Inflammatory macrophage treated with lipopolysaccharide for 4 hours (primary cell): Measurements from ENCODE around the gene EIF1B.

Experiments used
- DNase-seq: peaks from one replicate; pipeline ENCODE4 v3.0.0-alpha.2; 2020

The EIF1B gene

DNA sequence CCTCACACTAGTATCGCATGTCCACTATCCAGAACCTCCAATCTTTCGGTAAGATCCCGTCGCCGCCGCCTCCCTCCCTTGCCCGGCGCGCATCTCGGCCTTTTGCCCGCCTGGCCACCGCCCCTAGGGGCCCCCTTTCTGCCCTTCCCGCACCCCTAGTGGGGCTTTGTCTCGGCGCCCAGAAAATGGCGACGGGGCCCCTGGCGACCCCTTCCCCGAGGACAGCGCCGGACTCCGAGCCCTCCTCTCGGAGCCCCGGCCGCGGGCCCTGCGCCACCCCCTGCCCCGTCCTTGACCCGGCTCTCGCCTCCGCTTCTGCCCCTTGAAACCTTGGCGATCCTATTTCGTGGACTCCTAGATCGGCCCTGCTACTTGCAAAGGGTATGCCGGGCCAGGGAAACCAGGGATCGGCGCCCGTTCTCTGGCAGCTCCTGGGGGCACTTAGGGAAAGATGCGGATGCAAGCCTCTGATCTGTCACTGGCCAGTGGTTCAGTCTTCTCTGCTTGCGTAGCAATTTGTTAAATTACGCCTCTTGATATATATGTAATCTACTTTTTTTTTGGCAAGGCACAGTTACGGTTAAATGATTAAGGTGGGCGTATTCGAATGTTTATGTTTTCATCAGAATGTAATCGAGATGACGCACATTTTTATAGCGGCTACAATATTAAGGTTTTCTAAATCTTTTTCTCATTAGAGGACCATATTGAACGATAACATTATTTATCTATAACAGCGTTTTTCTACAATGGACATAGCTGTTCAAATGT lies 603 bp downstream of the EIF1B start:
- DNase-seq: peak; percentile 68

DNA sequence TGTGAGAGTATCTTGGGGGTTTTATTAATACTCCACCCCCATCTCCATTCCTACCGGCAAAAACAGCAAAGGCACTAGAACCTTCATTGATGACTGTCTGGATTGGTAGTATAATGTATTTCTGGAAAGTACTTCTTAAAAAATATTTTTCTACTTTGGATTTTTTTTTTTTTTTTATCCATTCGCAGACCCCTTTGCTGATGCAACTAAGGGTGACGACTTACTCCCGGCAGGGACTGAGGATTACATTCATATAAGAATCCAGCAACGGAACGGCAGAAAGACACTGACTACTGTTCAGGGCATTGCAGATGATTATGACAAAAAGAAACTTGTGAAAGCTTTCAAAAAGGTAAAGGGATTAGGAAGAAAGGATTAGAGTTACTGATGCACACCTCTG lies 1.2 kb downstream of the EIF1B start:
- peak; percentile 46 for DNase-seq

DNA sequence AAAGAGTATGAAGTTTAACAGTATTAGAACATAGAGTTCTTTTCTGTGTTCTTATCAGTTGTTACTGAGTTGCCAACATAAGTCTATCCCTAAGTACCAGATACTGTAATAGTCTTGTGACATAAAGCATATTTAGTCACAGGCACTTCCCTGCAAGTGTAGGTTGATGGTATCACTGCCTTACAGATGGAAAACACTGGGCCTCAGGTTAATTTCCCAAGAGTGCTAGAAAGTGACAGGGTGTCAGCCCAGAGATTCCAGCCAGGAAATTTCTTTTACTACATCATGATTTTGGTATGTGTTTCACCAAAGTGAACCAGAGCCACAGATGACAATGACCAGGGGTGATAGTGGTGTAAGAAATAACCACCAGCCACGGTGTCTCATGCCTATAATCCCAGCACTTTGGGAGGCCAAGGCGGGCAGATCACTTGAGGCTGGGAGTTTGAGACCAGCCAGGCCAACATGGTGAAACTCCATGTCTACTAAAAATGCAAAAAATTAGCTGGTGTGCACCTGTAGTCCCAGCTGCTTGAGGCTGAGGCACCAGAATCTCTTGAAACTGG lies 3.2 kb downstream of the EIF1B start:
- peak; percentile 73 for DNase-seq

DNA sequence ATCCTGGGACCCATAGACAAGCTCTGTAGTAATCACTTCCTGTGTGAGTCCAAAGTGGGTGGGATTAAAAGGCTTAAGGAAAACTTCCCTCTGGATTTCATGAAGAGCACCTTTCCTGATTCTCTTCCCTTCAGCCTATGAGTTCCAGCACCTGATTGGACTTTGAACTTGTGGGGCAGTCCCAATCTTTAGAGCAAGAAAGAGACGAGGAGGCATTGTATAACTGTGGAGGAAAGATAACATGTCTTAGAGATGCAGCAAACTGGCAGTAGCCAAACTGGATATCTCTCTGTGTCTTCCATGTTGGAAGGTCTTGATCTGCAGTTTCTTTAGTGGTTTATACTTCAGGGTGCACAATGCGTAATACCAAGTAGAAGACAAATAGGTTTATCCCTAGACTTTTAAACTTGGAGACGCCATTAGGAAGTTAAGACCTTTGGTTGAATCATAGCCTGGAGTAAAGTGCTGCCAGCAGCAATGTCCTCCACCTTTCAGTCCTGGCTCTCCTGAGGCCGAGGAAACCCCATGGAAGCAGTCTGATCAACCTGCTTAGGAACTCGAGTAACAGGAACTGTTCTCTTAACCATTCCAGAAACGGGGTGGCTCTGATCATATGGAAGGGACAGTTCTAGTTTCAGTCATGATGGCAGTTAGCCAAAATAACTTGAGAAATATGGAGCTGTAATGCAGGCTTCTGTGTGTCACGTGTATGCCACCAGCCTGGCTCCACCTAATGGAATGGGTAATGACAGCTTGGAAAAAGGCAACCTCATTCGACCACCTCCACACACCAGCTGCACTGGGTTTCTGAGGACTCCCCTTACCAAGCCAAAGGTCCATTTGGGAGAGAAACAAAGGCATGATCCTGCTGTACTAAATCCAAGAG lies 4.7 kb downstream of the EIF1B start:
- peak; percentile 93 for DNase-seq

DNA sequence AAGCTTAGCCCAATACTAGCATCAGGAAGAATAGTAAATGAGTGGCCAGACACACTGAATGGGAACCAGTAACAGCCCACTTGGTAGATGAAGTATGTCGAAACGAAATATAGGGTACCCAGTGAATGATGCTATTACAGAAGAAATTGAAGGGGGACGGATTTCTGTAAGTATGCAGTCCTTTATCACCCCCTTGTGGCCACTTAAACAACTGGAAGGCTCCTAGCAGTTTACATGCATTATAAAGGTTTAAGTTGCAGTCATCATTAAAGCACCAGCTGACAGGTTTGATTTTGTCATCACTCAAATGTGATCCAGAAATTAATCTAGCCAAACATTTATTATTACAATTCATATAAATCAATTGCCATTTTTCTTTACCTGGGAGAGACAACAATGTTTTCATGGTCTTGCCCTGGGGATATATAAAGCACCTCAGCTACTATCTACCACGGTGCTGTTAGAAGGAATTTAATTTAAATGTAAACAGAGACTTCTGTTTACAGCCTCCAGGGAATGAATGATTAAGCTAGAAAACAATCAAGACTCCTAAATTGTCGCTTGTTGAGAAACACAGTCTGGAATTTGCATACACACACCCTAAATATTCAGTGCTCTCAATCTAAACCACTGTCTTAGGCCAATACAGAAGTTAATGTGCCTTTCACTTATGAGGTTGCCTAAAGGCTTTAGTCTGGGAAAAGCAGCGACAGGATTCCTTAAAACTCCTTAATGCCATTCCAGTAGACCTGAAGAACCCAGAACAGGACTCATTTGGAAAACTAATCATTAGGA lies 7.8 kb downstream of the EIF1B start:
- peak; percentile 72 for DNase-seq

DNA sequence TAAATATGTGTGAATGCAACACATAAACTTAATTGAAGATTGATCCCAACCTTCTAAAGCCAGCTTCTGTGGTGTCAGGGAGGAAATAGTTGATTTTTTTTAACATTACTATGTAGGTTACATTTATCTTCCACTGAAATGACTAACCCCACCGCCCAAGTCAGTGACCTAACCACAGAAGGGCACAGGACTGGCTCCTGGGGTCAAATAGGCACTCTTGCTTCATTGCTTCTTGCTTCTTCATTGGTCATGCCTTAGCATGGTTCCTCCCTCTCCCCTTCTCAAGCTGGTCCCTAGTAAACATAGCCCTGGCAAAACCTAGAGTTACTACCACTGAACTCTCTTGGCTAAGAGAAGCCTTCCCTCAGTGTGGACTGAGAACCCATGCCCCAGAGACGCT lies 12.3 kb downstream of the EIF1B start:
- DNase-seq: no peak

DNA sequence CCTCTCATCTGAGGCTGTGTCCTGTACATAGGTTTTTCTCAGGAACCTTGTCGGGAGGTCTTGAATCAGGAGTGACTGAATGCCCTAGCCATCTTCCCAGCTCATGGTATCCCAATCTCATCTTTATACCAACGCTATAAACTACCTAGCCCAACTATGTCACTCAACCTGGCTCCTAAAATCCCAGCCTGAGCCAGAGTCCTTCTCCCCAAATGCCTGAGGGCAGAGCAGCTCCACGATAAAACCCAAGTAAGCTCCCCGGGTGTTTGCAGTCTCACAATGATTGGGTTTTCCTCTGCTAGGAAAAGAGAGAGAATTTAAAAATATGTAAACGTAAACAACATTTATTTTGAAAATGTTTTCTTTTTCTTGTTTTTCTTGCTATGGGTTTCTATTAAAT lies 14.4 kb downstream of the EIF1B start:
- no peak for DNase-seq

DNA sequence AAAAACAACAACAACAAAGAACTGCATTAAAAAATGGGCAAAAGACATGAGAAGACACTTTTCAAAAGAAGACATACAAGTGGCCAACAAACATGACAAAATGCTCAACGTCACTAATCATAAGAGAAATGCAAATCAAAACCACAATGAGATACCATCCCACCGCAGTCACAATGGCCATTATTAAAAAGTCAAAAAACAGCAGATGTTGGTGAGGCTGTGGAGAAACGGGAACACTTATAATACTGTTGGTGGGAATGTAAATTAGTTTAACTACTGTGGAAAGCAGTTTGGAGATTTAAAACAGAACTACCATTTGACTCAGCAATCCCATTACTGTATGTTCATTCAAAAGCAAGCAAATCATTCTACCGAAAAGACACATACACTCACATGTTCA lies 15.1 kb downstream of the EIF1B start:
- DNase-seq: no peak

DNA sequence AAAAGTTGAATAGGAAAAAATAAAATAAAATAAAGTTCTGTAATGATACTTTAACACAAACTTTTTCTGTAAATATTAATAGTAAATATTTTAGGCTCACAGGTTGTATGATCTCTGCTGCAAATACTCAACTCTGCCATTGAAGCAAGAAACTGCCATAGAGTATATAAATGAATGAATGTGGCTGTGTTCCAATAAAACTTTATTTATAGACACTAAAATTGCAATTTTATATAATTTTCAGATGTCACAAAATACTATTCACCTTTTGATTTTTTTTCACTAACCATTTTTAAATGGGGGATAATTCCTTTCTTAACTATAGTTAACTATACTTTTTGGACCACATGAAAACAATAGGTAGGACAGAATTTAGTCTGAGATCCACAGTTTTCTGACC lies 16.0 kb downstream of the EIF1B start:
- no peak for DNase-seq

DNA sequence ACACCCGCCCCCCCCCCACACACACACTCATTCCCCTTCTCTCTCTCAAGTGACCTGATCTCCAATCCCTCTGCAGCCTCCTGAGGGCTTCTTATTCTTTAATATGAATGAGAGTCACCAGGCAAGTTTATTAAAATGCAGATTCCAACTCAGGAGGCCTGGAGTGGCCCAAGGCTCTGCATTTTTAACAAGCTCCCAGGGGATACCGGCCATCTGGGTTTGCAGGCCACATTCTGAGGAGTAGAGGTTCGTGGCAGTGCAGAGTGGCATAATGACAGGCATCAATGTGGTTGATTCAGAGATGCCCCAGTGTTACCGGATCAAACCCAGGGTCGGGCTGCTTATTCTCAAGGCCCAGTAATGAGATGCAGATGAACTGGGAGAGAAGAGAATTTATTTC lies 18.9 kb downstream of the EIF1B start:
- DNase-seq: no peak

DNA sequence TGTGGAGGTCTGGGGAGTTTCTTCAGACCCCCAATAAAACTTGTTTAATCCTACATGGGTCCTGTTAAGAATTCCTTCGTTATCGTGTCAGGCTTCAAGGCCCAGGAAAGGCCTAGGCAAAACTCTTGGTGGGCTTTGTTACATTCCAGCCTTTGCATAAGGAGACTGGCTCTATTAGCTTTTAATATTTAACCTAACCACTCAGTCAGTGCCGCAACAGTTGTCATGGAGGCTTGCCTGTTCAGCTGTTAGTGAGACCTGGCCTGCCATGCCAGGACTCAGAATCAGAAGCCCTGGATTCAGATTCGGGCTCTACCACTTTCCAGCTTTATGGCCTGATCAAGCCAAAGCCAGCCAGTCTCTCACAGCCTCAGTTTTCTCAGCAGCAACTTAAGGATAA lies 19.6 kb downstream of the EIF1B start:
- no peak for DNase-seq

DNA sequence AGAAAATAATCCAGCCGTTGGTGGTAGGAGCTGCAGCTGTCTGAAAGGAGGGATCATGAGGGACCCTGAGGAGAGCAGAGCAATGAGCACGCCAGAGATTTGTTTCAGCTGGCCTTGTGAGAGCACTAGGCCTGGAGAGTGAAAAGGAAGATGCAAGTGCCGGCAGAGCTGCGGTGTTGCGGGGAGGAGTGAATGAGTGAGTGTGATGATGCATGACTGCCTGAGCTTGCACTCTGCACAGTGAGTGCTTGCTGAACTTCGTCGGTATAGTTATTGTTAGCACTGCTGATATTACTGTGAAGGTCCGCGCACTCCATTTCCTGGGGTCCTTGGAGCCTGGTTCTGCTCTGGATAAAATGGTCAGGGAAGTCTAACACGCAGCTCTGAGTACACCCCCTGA lies 23.2 kb downstream of the EIF1B start:
- DNase-seq: no peak

DNA sequence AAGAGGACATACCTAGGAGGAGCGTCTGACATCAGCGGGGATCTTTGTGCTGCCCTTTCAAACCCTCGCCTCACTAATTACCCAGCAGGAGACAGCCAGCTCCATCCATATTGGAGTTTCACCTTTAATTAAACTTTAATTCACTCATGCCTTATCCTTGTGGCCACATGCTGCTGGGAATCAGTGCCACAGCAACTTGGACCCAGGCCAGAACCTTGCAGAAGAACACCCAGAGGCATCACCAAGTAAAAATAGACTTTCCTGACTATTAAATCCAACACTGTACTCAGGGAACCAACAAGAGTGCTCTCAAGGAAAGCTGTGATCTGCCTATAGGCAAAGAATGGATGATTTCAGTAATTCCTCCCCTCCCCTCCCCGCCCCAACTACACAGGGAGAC lies 23.9 kb downstream of the EIF1B start:
- DNase-seq: no peak

DNA sequence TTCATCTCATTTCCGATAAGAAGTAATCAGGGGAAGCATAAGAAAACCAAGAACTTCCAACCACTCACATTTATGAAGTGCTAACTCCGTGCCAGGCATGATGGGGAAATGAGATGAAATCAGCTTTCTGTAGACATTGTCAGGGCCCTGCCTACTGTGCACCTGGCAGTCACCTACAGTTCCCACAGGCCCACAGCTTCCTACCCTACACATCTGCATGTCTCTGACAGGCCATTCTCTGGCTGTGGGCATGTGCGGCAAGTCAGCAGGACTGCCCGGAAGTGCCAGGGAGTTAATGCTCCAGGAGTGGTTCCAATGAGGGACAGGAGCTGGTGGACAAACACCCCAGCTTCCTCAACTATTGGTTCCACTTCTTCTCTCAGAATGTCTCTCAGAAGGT lies 24.3 kb downstream of the EIF1B start:
- no peak for DNase-seq

DNA sequence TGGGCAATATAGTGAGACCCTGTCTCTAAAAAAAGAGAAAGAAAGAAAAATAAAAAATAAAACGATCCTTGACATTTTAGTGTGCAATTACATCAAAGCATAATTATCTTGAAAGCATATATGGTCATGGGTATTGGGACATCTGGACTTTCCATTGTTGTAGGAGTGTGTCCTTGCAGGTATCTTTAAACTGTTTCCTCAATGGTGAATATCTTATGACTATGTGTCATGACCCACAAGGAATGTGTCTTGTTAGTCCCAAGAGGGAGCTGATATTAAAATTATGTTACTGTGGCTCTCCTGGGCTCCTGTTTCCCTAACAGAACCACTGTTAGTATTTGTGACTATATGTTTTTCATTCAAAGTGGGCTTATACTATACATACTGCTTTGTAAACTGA lies 26.6 kb downstream of the EIF1B start:
- DNase-seq: no peak

DNA sequence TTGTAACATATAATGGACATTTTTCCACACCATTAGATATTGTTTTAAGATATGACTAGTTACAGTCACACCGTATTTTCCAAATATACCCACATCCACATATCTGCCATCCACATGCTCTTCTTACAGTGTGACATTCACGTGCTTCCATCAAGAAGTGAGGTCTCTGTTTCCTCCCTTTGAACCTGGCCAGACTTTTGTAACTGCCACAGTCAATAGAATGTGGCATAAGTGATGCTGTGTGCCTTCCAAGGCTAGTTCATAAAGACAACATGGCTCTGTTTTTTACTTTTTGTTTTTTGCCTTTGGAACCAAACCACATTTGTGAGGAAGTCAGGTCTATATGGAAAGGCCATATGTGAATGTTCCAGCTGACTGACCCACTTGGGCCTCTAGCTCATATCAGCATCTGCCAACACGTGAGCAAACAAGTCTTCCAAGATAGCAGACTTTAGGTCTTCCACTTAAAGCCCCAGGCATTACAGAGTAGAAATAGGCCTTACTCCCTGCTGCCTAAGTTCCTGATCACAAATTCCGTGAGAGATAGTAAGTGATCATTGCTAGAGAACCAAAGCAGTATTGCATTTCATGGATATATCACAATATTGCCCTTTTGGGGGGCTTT lies 27.1 kb downstream of the EIF1B start:
- DNase-seq: no peak

DNA sequence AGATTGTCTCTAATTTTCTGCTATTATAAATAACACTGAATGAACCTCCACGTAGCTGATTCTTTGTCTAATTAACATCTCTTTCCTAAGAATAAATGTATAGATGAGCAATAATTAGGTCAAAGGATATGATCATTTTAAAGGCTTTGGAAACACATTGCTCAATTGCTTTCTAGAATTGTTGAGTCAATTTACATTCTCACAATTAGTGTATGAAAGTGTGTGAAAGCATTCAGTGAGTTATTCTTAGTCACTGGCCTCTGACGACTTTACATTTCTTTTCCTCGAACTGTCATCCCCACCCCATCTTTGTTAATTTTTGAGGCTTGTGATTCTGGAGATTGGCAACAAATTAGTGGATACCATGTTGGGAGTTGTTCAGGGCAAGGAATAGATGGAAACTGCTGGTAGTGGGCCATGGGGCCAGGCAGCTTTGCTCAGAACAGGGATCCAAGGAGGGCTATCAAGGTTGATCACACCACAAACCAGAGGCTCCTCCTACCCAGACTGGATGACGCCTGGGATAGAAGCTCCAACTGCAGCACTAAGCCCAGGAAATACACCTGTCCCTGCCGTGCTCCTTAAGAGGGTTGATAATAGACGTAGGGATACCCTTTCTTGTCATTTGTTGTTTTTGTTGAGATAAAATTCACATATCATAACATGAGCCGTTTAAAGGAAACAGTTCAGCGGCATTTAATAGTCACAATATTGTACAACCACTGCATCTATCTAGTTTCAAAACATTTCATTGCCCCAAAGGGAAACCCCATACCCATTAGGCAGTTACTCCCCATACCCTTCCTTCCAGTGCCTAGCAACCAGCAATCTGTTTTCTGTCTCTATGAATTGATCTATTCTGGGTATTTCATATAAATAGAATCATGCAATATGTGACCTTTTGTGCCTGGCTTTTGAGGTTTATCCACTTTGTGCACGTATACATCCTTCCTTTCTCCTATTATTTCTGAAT lies 27.9 kb downstream of the EIF1B start:
- DNase-seq: no peak

DNA sequence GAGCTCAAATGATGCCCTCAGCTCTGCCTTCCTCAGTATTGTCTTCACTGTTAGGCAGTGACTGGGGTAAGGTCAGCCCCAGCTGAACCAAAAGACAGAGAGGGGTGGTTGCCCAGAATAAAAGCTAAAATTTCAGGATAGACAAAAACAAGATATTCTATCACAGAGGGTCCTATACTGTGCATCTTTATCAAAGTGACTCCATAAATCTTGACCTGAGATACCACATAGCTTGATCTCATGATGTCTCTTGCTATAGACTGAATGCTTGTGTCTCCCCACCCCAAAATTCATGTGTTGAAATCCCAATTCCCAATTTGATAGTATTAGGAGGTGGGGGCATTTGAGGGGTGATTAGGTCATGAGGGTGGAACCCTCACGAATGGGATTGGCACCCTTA lies 30.4 kb downstream of the EIF1B start:
- DNase-seq: no peak

DNA sequence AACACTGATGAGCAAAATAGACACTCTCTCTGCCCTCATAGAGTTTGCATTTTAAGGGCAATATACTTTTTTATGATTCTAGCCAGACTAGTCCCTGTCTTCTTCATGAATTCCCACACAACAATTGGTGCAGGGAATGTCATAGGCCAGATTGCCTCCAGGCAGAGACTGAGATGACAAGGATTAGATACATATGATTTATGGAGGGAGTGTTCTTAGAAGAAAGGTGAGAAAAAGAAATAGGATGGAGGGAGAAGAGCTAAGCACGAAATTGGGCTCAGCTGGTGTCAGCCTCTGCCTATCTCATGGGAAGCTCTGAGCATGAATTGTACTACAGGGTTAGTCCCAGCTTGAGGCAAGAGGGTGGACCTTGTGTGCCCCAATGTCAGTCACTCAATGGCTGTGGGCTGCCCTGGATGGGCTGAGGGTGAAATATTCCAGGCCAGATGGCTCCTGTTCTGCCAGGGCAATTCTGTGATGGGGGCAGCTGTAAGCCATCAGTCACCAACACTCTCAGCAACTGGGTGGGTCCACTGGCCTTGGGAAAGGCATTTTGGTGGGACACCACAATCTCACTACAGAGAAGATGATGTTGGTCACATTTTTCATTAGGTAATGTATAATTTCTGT lies 31.1 kb downstream of the EIF1B start:
- no peak for DNase-seq

DNA sequence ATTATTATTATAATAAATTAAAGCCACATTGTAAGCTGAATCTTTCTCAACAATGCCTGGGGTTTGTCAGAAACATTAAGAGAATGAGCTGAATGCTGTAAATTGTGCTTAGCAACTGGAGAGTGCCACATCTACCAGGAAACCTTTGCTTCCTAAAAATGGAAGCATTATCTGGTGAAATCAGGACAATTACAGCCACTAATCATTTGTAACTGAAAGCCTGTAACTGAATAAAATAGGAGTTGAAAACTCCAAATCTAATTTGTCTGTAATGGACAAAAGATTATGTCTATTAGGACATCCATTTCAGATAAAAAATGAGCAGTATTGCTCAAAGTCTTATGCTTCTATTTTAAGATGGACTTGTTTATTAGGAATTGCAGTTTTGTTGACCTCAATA lies 32.2 kb downstream of the EIF1B start:
- no peak for DNase-seq

DNA sequence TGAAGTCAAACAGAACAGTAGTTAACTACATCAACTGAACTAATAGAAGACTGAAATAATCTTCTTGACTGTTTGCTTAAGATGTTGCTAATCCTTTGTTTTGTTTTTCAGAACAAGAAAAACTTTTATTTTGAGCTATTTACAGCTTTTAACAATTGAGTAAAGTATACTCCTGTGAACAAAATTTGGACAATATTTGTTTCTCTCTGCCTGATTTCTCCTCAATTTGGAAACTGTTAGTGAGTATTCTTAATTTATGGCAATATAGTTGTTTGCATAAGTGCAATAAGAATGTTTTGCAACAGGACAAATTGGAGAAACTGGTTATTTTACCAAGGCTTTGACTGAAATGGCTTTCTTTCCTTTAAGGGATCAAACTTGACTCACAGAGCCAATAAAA lies 41.0 kb downstream of the EIF1B start:
- DNase-seq: no peak
